AG10803 (cell line): ENCODE measurements around the gene INSRR.

Experiments used
- DNase-seq: peaks from one replicate; pipeline ENCODE4 v3.0.0; 2010; ENCODE audit warnings: low read depth
- H3K4me3 ChIP-seq: 2 replicates; pipeline ENCODE4 v1.5.1; 2011; ENCODE audit warnings: mild to moderate bottlenecking, low read length, control low read depth
- TF ChIP-seq, protein P1 (sequence below): conservative IDR thresholded peaks from 2 replicates; pipeline ENCODE4 v1.5.1; 2011; ENCODE audit warnings: mild to moderate bottlenecking, low read length, control low read depth, inconsistent platforms

Gene INSRR

DNA sequence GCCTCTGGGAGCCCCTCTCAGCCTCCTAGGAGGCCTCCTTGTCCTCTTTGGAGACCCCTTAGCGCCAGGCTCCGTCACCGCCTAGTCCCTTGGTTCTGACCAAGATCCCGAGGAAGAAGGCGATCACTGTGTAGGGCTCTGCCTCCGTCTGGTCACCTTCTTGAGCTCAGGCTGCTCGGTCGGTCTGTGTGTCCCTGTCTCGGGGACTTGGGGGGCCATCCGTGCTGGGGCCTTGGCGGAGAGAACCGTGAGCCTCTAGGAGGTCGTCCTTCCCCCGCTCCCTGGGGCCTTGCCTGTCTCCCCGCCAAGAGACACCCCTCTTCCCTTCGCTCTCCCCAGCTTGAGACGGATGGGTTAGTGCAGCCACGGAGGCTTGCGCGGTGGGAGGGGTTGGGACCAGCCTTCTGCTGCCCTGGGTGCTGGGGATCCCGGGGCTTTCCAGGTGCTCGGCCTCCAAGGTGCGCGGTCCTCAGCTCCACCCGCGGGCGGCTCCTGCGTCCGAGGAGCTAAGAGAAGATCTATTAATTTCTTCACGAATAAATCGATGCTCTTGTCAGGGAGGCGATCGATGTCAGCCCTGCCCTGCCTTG lies 701 bp upstream of the INSRR start:
- TF ChIP-seq, protein P1, sequence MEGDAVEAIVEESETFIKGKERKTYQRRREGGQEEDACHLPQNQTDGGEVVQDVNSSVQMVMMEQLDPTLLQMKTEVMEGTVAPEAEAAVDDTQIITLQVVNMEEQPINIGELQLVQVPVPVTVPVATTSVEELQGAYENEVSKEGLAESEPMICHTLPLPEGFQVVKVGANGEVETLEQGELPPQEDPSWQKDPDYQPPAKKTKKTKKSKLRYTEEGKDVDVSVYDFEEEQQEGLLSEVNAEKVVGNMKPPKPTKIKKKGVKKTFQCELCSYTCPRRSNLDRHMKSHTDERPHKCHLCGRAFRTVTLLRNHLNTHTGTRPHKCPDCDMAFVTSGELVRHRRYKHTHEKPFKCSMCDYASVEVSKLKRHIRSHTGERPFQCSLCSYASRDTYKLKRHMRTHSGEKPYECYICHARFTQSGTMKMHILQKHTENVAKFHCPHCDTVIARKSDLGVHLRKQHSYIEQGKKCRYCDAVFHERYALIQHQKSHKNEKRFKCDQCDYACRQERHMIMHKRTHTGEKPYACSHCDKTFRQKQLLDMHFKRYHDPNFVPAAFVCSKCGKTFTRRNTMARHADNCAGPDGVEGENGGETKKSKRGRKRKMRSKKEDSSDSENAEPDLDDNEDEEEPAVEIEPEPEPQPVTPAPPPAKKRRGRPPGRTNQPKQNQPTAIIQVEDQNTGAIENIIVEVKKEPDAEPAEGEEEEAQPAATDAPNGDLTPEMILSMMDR, result no peak
- peak; percentile 9 for DNase-seq
- H3K4me3 ChIP-seq, result peak overlapping the region; percentile 49

DNA sequence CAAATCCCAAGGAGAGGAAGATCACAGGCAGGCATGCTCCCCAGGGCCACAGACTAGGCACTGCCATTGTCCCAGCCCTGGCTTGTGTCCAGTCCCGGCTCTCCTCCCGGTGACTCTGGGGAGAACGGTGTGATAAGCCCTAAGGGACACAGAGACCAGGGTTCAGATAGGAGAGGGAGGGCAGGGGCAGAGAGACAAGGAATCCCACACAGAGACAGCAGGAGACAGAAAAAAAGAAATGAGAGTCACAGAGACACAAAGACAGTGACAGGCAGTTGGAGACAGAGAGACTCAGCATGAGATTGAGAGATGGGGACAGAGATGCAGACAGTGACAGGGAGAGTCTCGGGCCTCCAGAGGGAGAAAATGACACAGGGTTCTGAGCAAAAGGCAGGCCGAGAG lies 361 bp downstream of the INSRR start:
- TF ChIP-seq, protein P1, result no peak
- DNase-seq, result no peak
- peak overlapping the region; percentile 27; the same call in 1 of the 2 replicates for H3K4me3 ChIP-seq

GRCh38 chr1:156857532-156857931 lies 1.4 kb downstream of the INSRR start:
- no peak for DNase-seq
- TF ChIP-seq, protein P1, result no peak
- no peak overlapping the region for H3K4me3 ChIP-seq

- TF ChIP-seq, protein P1, result no peak
- DNase-seq, result no peak
- H3K4me3 ChIP-seq, result no peak overlapping the region
These were observed 2.6 kb downstream of the INSRR start for GRCh38 chr1:156856282-156856785.

DNA sequence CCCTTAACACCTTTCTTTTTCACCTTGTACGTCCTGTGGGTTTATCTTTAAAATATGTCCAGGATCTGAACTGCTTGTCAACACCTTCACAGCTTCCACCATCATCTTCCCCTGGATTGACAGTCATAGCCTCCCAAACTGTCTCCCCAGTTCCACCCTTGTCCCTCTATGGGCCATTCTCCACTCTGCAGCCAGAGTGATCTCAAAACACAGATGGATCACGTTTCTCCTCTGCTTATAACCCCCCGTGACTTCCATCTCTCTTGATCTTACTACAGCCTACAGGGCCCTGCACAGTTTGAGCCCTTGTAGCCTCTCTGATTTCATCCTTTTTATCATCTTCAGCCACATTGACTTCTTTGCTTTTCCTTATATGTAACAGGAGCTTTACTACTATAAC lies 4.3 kb downstream of the INSRR start:
- TF ChIP-seq, protein P1, result 0 out of 2 replicates have a peak, but pooled peaks have one; percentile 14
- DNase-seq, result no peak
- no peak overlapping the region for H3K4me3 ChIP-seq

DNA sequence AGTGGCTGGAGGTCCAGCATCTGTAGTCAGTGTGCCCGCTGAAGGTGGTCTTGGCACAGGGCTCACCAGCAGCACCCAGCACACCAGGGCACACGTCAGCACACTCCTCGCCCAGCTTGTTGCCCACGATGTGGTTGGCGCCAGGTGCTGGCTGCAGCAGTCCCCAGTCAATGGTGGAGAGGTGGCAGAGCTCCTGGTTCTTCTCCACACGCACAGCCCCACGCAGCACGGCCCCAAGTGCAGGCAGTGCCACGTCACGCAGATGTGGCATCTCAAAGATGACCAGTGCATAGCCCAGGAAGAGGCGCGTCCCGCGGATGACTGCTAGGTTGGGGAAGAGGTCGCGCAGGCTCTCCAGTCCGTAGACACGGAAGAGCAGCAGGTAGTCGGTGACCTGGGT lies 5.2 kb downstream of the INSRR start:
- no peak overlapping the region for H3K4me3 ChIP-seq
- TF ChIP-seq, protein P1, result no peak
- DNase-seq, result no peak

GRCh38 chr1:156852418-156852874 lies 6.5 kb downstream of the INSRR start:
- peak; percentile 15 for DNase-seq
- TF ChIP-seq, protein P1, result no peak

More at GRCh38 chr1:156852418-156852874, 6.5 kb downstream of the INSRR start:
- H3K4me3 ChIP-seq, result no peak overlapping the region
